K562 (cell line): ENCODE measurements around the gene SIGLEC9. TPM values are rescaled to one million over a fixed set of nuclear protein-coding genes. Genes with fewer than 3 reads are reported as not detected.

ENCODE experiments used
- CREM ChIP-seq: IDR thresholded peaks from 2 replicates; pipeline ENCODE4 v1.6.1; 2014; ENCODE audit warnings: antibody characterized with exemption, low read depth
- CTBP1 ChIP-seq: fragments of 450-650 bp; IDR thresholded peaks from 2 replicates; pipeline ENCODE4 v1.6.1; 2016; ENCODE audit warnings: borderline replicate concordance
- E4F1 ChIP-seq: fragments of 250-450 bp; sonication (Bioruptor Pico); IDR thresholded peaks from 2 replicates; pipeline ENCODE4 v1.5.0; 2021; ENCODE audit warnings: mild to moderate bottlenecking, borderline replicate concordance
- GTF3C2 ChIP-seq: IDR thresholded peaks from 3 replicates; pipeline ENCODE4 v1.6.1; 2011; ENCODE audit warnings: borderline replicate concordance, mild to moderate bottlenecking, moderate library complexity; ENCODE audit not compliant: insufficient read length; ENCODE audit errors: extremely low read depth
- KLF16 ChIP-seq: IDR thresholded peaks from 2 replicates; pipeline ENCODE4 v1.6.1; 2016; ENCODE audit warnings: antibody characterized with exemption
- L3MBTL2 ChIP-seq: fragments of 450-650 bp; IDR thresholded peaks from 2 replicates; pipeline ENCODE4 v1.6.1; 2016; ENCODE audit warnings: mild to moderate bottlenecking, moderate library complexity
- MAZ ChIP-seq, 2 experiments: fragments of 450-650 bp in 1 of 2; sonication (generic) in 1 of 2; formaldehyde crosslinking; IDR thresholded peaks in 1 of 2; conservative IDR thresholded peaks in 1 of 2; 2 replicates each; pipeline versions ENCODE4 v1.4.0 to v1.5.0; 2020; ENCODE audit warnings: mild to moderate bottlenecking in 1 of 2, missing genetic modification reagents in 1 of 2
- MLLT1 ChIP-seq, 2 experiments: fragments of 450-650 bp; IDR thresholded peaks; 2 replicates each; pipeline ENCODE4 v1.6.1; 2016
- MYC ChIP-seq, 2 experiments: fragments of 250-450 bp in 1 of 2; sonication (Bioruptor Pico) in 1 of 2; IDR thresholded peaks; 2 replicates each; pipeline versions ENCODE4 v1.5.1 to v1.6.1; 2012 to 2021; ENCODE audit warnings: low read depth in 2 of 2, borderline replicate concordance in 1 of 2, improper control_type of control experiment in 1 of 2, low read length in 1 of 2, mild to moderate bottlenecking in 1 of 2, moderate library complexity in 1 of 2
- NR2C1 ChIP-seq, 2 experiments: fragments of 450-650 bp; IDR thresholded peaks; 2 replicates each; pipeline ENCODE4 v1.6.1; 2017; ENCODE audit warnings: mild to moderate bottlenecking in 2 of 2, antibody characterized with exemption in 1 of 2, inconsistent platforms in 1 of 2, missing compliant biosample characterization in 1 of 2, missing genetic modification characterization in 1 of 2
- RCOR1 ChIP-seq, 2 experiments: IDR thresholded peaks; 2 replicates each; pipeline ENCODE4 v1.6.1; 2012; ENCODE audit warnings: low read depth in 2 of 2, low read length in 2 of 2, borderline replicate concordance in 1 of 2, improper control_type of control experiment in 1 of 2
- USF2 ChIP-seq: sonication (generic); formaldehyde crosslinking; IDR thresholded peaks from 2 replicates; pipeline ENCODE4 v1.5.0; 2020; ENCODE audit warnings: missing genetic modification reagents
- polyA plus RNA-seq, 8 experiments: library from polyadenylated mRNA; depleted of rRNA in 4 of 8; stranded (reverse) in 5 of 8; unstranded in 3 of 8; fragments of >200 nt; fragmentation: Nextera tagmentation in 2 of 8; fragmentation: Illumina TruSeq in 1 of 8; extraction: Ambion mirVana in 2 of 8; extraction: Trizol in 1 of 8; gene quantifications; 2 replicates each; pipeline versions ENCODE4 v1.2.1 to v1.2.3, GENCODE V29; 2011 to 2014; ENCODE audit warnings: inconsistent platforms in 1 of 8, missing spikeins in 1 of 8
- total RNA-seq, 7 experiments: library from RNA; depleted of rRNA in 6 of 7; stranded (reverse); fragments of >200 nt in 6 of 7; fragmentation: Illumina TruSeq in 2 of 7; extraction: Trizol in 2 of 7; gene quantifications; 2 replicates each; pipeline versions ENCODE4 v1.2.1 to v1.2.3, GENCODE V29; 2011 to 2021; ENCODE audit warnings: low replicate concordance in 1 of 7

Gene SIGLEC9
- total and polyA plus RNA-seq, 9 of the 15 experiments (the other 6 are each of a cell fraction or from before 2014, with no cell fraction given), result 0.09 to 0.34 (median 0.22) TPM; not detected in 4

- TF ChIP-seq MLLT1 (IDR thresholded peaks at IDR 0.05) (0 out of 4 replicates have a peak, but pooled peaks of 1 of the 2 experiments have one; percentile 26), GTF3C2 (no peak), USF2 (CRISPR knock-in tag) (peak; percentile 66), CTBP1 (peak; percentile 76), E4F1 (no peak), MYC (IDR thresholded peaks at IDR 0.05; ENCODE audit: low read depth, low read length) (peak; percentile 22; the same call in 1 of the 2 replicates), MYC (CRISPR knock-in tag; IDR thresholded peaks at IDR 0.05; ENCODE audit: borderline replicate concordance, low read depth) (no peak), NR2C1 (IDR thresholded peaks at IDR 0.05) (peak; percentile 57; the same call in 1 of the 2 replicates), NR2C1 (tag; IDR thresholded peaks at IDR 0.05) (0 out of 2 replicates have a peak, but pooled peaks have one; percentile 22), CREM (0 out of 2 replicates have a peak, but pooled peaks have one; percentile 32), KLF16 (no peak), MAZ (CRISPR knock-in tag; conservative IDR thresholded peaks at IDR 0.05 in 1 of 2, IDR thresholded peaks at IDR 0.05 in 1 of 2) (peak in 1 of 2 experiments; percentile 58; a peak in 1 of 4 replicates), RCOR1 (IDR thresholded peaks at IDR 0.05; ENCODE audit: borderline replicate concordance in 1 of 2, low read depth in 2 of 2, low read length in 2 of 2) (peak in 1 of 2 experiments; percentile 45; a peak in 1 of 4 replicates), L3MBTL2 (peak; percentile 45; the same call in 1 of the 2 replicates)
Measured at GRCh38 chr19:51166846-51167490, 42.3 kb downstream of the SIGLEC9 start (continued).
